Measurements from ENCODE around the gene XG. TPM values are rescaled to one million over a fixed set of nuclear protein-coding genes. Genes with fewer than 3 reads are reported as not detected.
"Not testable (repeated sequence)": the region's sequence is repeated elsewhere in the genome, so short reads cannot be mapped to it uniquely, and the experiment has no call there.

XG gene
- total and polyA plus RNA-seq, 2 donors (not counting 3 experiments of a cell fraction or from before 2014, with no cell fraction given) = 0.10 TPM; not detected in 1

DNA sequence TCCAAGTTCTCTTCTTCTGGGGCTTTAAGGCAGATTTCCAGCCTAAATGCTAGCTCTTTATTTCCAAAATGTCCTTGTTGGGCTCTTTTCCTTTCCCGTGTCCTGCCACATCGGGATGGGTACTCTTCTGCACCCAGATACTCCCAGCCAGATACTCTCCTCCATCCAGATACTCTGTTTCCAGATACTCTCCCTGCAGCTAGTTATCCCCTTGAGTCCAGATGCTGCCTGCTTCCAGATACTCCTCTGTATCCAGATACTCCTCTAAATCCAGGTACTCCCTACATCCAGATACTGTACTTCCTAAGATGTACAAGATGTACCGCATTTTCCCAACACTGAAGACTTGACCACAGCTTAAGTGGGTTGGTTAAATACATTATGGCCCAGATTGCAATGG, 10.5 kb upstream of the XG start:
- BruUV-seq (replicated peaks) = no TSS peak
- Histone ChIP-seq H3K27me3 (ENCODE audit: control insufficient read depth in 2 of 2, insufficient read depth in 2 of 2, low read length in 2 of 2) (no peaks in the 10 kb centered on the region), H3K9me1 (replicated peaks; ENCODE audit: control insufficient read depth, extremely low read depth, insufficient read depth, low read length) (no peaks in the 10 kb centered on the region), H3K4me2 (ENCODE audit: insufficient read depth, low read length) (no peak overlapping the region), H3K79me2 (ENCODE audit: control insufficient read depth, insufficient read depth, low read length) (no peaks in the 10 kb centered on the region), H3K36me3 (ENCODE audit: control insufficient read depth in 2 of 2, extremely low read depth in 1 of 2, insufficient read depth in 2 of 2, low read length in 2 of 2) (peaks cover 16 to 19% of the 10 kb centered on the region in 2 experiments), H2AFZ (ENCODE audit: low read depth, low read length) (no peak overlapping the region), H3K27ac (ENCODE audit: insufficient read depth, low read depth, low read length) (no peak overlapping the region), H3K4me1 (ENCODE audit: control insufficient read depth, extremely low read depth, insufficient read depth, low read length) (peaks cover 13% of the 10 kb centered on the region), H3K9ac (replicated peaks; ENCODE audit: extremely low read depth, insufficient read depth, low read length) (no peak overlapping the region), H3K4me3 (replicated peaks in 1 of 3; ENCODE audit: insufficient read depth in 1 of 3, low read depth in 1 of 3, low read length in 3 of 3) (no peak overlapping the region), H4K20me1 (replicated peaks; ENCODE audit: control insufficient read depth, extremely low read depth, insufficient read depth, low read length) (no peaks in the 10 kb centered on the region), H3K9me3 (replicated peaks; ENCODE audit: control insufficient read depth, insufficient read depth, low read length) (no peaks in the 10 kb centered on the region)
- CTCF ChIA-PET = no interaction called here
- intact Hi-C loops (cut with micrococcal nuclease) (no loop called here), dilution Hi-C loops (cut with MboI; ENCODE audit: extremely low pct_ligation_motif_present, low sequenced_read_pairs) (no loop called here)
- TF ChIP-seq FOS (IDR thresholded peaks at IDR 0.05; ENCODE audit: borderline replicate concordance, insufficient read depth, low read length) (no peak), JUN (IDR thresholded peaks at IDR 0.05; ENCODE audit: borderline replicate concordance, insufficient read depth, insufficient read length, low read depth) (no peak), GATA2 (IDR thresholded peaks at IDR 0.05; ENCODE audit: insufficient read depth, insufficient read length, low read depth, low read length) (no peak), POLR2A (IDR thresholded peaks at IDR 0.05; ENCODE audit: low read depth, low read length) (no peak), POLR2AphosphoS5 (IDR thresholded peaks at IDR 0.05; ENCODE audit: insufficient read depth, low read depth, low read length) (no peak), MYC (IDR thresholded peaks at IDR 0.05; ENCODE audit: low read depth, low read length) (no peak), EZH2 (IDR thresholded peaks at IDR 0.05; ENCODE audit: borderline replicate concordance, low read depth, low read length, severe bottlenecking) (no peak)
- TF ChIP-seq, protein P1, sequence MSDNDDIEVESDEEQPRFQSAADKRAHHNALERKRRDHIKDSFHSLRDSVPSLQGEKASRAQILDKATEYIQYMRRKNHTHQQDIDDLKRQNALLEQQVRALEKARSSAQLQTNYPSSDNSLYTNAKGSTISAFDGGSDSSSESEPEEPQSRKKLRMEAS (IDR thresholded peaks at IDR 0.05; ENCODE audit: insufficient read depth, insufficient read length) = no peak
- TF ChIP-seq, protein P2, sequence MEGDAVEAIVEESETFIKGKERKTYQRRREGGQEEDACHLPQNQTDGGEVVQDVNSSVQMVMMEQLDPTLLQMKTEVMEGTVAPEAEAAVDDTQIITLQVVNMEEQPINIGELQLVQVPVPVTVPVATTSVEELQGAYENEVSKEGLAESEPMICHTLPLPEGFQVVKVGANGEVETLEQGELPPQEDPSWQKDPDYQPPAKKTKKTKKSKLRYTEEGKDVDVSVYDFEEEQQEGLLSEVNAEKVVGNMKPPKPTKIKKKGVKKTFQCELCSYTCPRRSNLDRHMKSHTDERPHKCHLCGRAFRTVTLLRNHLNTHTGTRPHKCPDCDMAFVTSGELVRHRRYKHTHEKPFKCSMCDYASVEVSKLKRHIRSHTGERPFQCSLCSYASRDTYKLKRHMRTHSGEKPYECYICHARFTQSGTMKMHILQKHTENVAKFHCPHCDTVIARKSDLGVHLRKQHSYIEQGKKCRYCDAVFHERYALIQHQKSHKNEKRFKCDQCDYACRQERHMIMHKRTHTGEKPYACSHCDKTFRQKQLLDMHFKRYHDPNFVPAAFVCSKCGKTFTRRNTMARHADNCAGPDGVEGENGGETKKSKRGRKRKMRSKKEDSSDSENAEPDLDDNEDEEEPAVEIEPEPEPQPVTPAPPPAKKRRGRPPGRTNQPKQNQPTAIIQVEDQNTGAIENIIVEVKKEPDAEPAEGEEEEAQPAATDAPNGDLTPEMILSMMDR (IDR thresholded peaks at IDR 0.05; ENCODE audit: extremely low read depth in 1 of 2, insufficient read depth in 1 of 2, low read depth in 1 of 2, low read length in 2 of 2) = no peak
- POLR2A ChIA-PET = no interaction called here
- DNase-seq (ENCODE audit: low read depth, low spot score) (no peak), FAIRE-seq (no peak)

DNA sequence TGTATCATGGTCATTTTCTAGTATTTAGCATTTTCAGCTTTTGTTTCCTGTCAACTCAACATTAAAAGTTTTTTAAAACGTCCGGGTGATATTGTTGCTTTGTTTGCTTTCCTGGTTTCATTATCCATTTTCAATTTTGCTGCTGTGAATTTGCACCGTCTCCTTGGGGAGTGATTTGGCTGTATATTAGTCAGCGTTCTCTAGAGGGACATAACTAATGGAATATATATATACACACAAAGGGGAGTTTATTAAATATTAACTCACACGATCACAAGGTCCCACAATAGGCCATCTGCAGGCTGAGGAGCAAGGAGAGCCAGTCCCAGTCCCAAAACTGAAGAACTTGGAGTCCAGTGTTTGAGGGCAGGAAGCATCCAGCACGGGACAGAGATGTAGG, 5.6 kb upstream of the XG start:
- Histone ChIP-seq H3K4me2 (ENCODE audit: insufficient read depth, low read length) (peak overlapping the region; percentile 48), H3K4me1 (ENCODE audit: control insufficient read depth, extremely low read depth, insufficient read depth, low read length) (peaks cover 18% of the 10 kb centered on the region), H3K27ac (ENCODE audit: insufficient read depth, low read depth, low read length) (peak overlapping the region; percentile 56)
- H3K9me3 ChIP-seq (replicated peaks; ENCODE audit: control insufficient read depth, insufficient read depth, low read length); H3K4me3 ChIP-seq (replicated peaks in 1 of 3; ENCODE audit: insufficient read depth in 1 of 3, low read depth in 1 of 3, low read length in 3 of 3); dilution Hi-C loops (cut with MboI; ENCODE audit: extremely low pct_ligation_motif_present, low sequenced_read_pairs); CTCF ChIA-PET; H2AFZ ChIP-seq (ENCODE audit: low read depth, low read length); FAIRE-seq; intact Hi-C loops (cut with micrococcal nuclease); POLR2A ChIA-PET; H3K9me1 ChIP-seq (replicated peaks; ENCODE audit: control insufficient read depth, extremely low read depth, insufficient read depth, low read length); H3K36me3 ChIP-seq (ENCODE audit: control insufficient read depth in 2 of 2, extremely low read depth in 1 of 2, insufficient read depth in 2 of 2, low read length in 2 of 2); H3K79me2 ChIP-seq (ENCODE audit: control insufficient read depth, insufficient read depth, low read length); H3K9ac ChIP-seq (replicated peaks; ENCODE audit: extremely low read depth, insufficient read depth, low read length); BruUV-seq (replicated peaks); H4K20me1 ChIP-seq (replicated peaks; ENCODE audit: control insufficient read depth, extremely low read depth, insufficient read depth, low read length); H3K27me3 ChIP-seq (ENCODE audit: control insufficient read depth in 2 of 2, insufficient read depth in 2 of 2, low read length in 2 of 2): not testable (repeated sequence)
- DNase-seq (ENCODE audit: low read depth, low spot score) = peak; percentile 8
